Measurements from ENCODE around the gene PHLDB2. TPM values are rescaled to one million over a fixed set of nuclear protein-coding genes. Genes with fewer than 3 reads are reported as not detected.

Gene PHLDB2
- total and polyA plus RNA-seq, 3 donors from 2014 or later = 11.7 to 16.5 (median 12.3) TPM

DNA sequence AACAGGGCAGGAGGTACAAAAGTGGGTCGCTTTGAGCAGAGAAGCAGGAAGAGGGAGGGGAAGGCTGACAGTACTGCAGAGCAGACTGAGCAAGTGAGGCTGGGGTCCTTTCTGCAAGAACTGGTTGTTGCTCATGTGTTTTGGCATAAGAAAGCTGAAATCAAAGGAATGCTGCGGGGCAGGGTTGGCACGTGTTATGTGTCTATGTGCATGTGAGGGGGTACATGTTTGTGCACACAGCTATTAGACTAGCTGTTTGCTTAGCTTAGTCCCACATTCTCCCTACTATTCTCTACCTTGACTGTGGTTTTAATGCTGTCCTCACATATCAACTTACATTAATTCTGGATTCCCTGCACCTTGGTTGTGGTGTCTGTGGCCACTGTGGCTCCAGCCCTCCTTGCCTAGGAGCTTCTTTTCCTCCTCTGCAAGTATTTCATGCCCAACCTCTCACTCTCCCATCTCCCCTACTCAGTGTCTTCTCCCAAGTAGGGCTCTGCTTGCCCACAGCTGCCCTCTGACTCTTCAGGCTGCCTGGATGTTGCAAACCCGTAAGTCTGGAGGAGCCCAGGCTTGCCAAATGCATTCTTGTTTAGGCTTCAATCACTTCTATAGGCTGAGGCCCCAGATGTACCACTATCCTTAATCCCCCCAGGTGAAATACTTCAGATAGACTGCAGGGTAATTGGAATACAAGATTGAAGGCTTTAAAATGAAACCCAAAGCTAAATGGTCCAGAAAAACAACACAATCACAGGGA, 144.4 kb downstream of the PHLDB2 start:
- H3K36me3 ChIP-seq (ENCODE audit: low read depth, missing control alignments) = no peaks in the 10 kb centered on the region
- WGBS, 2 donors = 78 to 83% methylated on average over 4 of the region's 4 CpGs
- H3K27me3 ChIP-seq = no peaks in the 10 kb centered on the region
- peaks cover 10% of the 10 kb centered on the region for H3K4me1 ChIP-seq
- intact Hi-C loops (cut with DNase I; ENCODE audit: low total_unique reads) = no loop called here
- no peak for DNase-seq
- TF ChIP-seq, protein P1, sequence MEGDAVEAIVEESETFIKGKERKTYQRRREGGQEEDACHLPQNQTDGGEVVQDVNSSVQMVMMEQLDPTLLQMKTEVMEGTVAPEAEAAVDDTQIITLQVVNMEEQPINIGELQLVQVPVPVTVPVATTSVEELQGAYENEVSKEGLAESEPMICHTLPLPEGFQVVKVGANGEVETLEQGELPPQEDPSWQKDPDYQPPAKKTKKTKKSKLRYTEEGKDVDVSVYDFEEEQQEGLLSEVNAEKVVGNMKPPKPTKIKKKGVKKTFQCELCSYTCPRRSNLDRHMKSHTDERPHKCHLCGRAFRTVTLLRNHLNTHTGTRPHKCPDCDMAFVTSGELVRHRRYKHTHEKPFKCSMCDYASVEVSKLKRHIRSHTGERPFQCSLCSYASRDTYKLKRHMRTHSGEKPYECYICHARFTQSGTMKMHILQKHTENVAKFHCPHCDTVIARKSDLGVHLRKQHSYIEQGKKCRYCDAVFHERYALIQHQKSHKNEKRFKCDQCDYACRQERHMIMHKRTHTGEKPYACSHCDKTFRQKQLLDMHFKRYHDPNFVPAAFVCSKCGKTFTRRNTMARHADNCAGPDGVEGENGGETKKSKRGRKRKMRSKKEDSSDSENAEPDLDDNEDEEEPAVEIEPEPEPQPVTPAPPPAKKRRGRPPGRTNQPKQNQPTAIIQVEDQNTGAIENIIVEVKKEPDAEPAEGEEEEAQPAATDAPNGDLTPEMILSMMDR (IDR thresholded peaks at IDR 0.05) = no peak
- TF ChIP-seq POLR2A (IDR thresholded peaks at IDR 0.05) = no peak
- H3K9me3 ChIP-seq = no peaks in the 10 kb centered on the region
- no peak overlapping the region for H3K27ac ChIP-seq
- no peak overlapping the region for H3K4me3 ChIP-seq

DNA sequence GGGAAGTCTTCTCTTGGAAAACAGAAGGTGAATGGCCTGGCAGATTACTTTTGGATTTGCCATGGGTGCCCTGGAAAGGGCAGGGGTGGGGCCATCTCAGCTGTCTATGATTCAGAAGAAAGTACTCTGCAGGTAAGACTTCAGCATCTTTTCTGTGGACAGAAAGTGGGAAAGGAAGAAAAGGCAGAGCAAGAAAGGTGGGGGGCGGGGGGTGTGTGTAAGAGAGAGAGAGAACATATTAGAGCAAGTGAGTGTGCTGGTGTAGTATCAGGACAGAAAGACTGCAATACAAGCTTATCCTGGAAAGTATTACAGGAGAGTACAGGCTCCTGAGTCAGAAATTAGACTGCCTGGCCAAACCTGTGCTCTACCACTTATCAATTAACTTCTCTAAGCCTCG, 145.1 kb downstream of the PHLDB2 start:
- no peaks in the 10 kb centered on the region for H3K27me3 ChIP-seq
- TF ChIP-seq, protein P1 (IDR thresholded peaks at IDR 0.05) = no peak
- TF ChIP-seq POLR2A (IDR thresholded peaks at IDR 0.05) = no peak
- H3K9me3 ChIP-seq = no peaks in the 10 kb centered on the region
- WGBS, 2 donors = 80 to 85% methylated on average over 2 of the region's 2 CpGs
- no peak for DNase-seq
- H3K4me1 ChIP-seq = peaks cover 4% of the 10 kb centered on the region
- H3K27ac ChIP-seq = no peak overlapping the region
- intact Hi-C loops (cut with DNase I; ENCODE audit: low total_unique reads) = no loop called here
- no peak overlapping the region for H3K4me3 ChIP-seq
- no peaks in the 10 kb centered on the region for H3K36me3 ChIP-seq (ENCODE audit: low read depth, missing control alignments)

- Histone ChIP-seq H3K4me1 (no peaks in the 10 kb centered on the region), H3K27ac (no peak overlapping the region), H3K36me3 (ENCODE audit: low read depth, missing control alignments) (no peaks in the 10 kb centered on the region), H3K9me3 (no peaks in the 10 kb centered on the region), H3K4me3 (no peak overlapping the region), H3K27me3 (no peaks in the 10 kb centered on the region)
- intact Hi-C loops (cut with DNase I; ENCODE audit: low total_unique reads) = no loop called here
- DNase-seq = no peak
- TF ChIP-seq, protein P1 (IDR thresholded peaks at IDR 0.05) = no peak
- TF ChIP-seq POLR2A (IDR thresholded peaks at IDR 0.05) = no peak
- 94 to 97% methylated on average over 2 of the region's 2 CpGs for WGBS, 2 donors
These were observed 145.6 kb downstream of the PHLDB2 start for GRCh38 chr3:112004669-112005068.

GRCh38 chr3:112005091-112005672, 146.1 kb downstream of the PHLDB2 start:
- Histone ChIP-seq H3K27ac (no peak overlapping the region), H3K9me3 (no peaks in the 10 kb centered on the region), H3K4me3 (no peak overlapping the region), H3K36me3 (ENCODE audit: low read depth, missing control alignments) (no peaks in the 10 kb centered on the region), H3K4me1 (no peaks in the 10 kb centered on the region), H3K27me3 (no peaks in the 10 kb centered on the region)
- TF ChIP-seq POLR2A (IDR thresholded peaks at IDR 0.05) = no peak
- TF ChIP-seq, protein P1 (IDR thresholded peaks at IDR 0.05) = no peak
- intact Hi-C loops (cut with DNase I; ENCODE audit: low total_unique reads) = no loop called here
- WGBS, 2 donors = 73 to 83% methylated on average over 4 of the region's 4 CpGs
- DNase-seq = no peak
